HepG2 (cell line): ENCODE measurements around the gene MYLK. TPM values are rescaled to one million over a fixed set of nuclear protein-coding genes. Genes with fewer than 3 reads are reported as not detected.

Source experiments
- ATAC-seq: fragments of 200-7000 bp; cut with Tn5 transposase; 3 replicates; pipeline ENCODE4 v1.9.1; 2020; ENCODE audit warnings: mild to moderate bottlenecking, moderate library complexity
- BruUV-seq: library from RNA; stranded (reverse); fragments of 400-500 nt; replicated peaks from 2 replicates; lab custom pipeline; 2021; lab: Mats Ljungman, UMichigan
- CTCF ChIA-PET: fragments of 300-600 bp; formaldehyde crosslinking; extraction: SDS; loops from one replicate; lab custom pipeline; 2021; ENCODE audit warnings: low total read pairs, inconsistent platforms, low intra/inter-chr PET ratio; lab: Yijun Ruan, JAX
- POLR2A ChIA-PET: fragments of 350-600 bp; sonication (Branson Sonifier 250); formaldehyde crosslinking; loops from one replicate; lab custom pipeline; 2020; ENCODE audit warnings: antibody characterized with exemption, inconsistent platforms; lab: Yijun Ruan, JAX
- DNase-seq: peaks from one replicate; pipeline ENCODE4 v3.0.0-alpha.2; 2015; ENCODE audit warnings: low spot score
- FAIRE-seq: peaks from 3 replicates; lab custom pipeline; 2011; peaks lifted over from hg19 to GRCh38; lab: Jason Lieb, UNC
- H2AFZ ChIP-seq: one replicate; pipeline ENCODE4 v1.6.1; 2011; ENCODE audit warnings: low read length, inconsistent platforms
- H3K27ac ChIP-seq: fragments of 300-600 bp; 3 replicates; pipeline ENCODE4 v1.8.0; 2011; ENCODE audit warnings: mixed run types, mild to moderate bottlenecking, mixed read lengths, low read length, inconsistent platforms; ENCODE audit not compliant: insufficient read depth; ENCODE audit errors: extremely low read length
- H3K27me3 ChIP-seq, 2 experiments: fragments of 200-600 bp in 1 of 2; 2 replicates in 1 of 2; 3 replicates in 1 of 2; pipeline versions ENCODE4 v1.6.0 to v1.8.0; 2011; ENCODE audit warnings: low read length in 2 of 2, mild to moderate bottlenecking in 2 of 2, moderate library complexity in 2 of 2, inconsistent platforms in 1 of 2; ENCODE audit not compliant: insufficient read depth in 2 of 2, control insufficient read depth in 1 of 2
- H3K36me3 ChIP-seq, 2 experiments: fragments of 200-600 bp in 1 of 2; replicated peaks in 1 of 2; 2 replicates in 1 of 2; 3 replicates in 1 of 2; pipeline versions ENCODE4 v1.5.1 to v1.8.0; 2011; ENCODE audit warnings: low read length in 2 of 2, inconsistent platforms in 1 of 2; ENCODE audit not compliant: insufficient read depth in 2 of 2, control insufficient read depth in 1 of 2
- H3K4me1 ChIP-seq: 2 replicates; pipeline ENCODE4 v1.5.1; 2012; ENCODE audit warnings: low read length, inconsistent platforms; ENCODE audit not compliant: insufficient read depth
- H3K4me2 ChIP-seq: 2 replicates; pipeline ENCODE4 v1.6.0; 2011; ENCODE audit warnings: low read depth, low read length, inconsistent platforms
- H3K4me3 ChIP-seq, 3 experiments: fragments of 200-600 bp in 1 of 3; sonication (generic), shearing (Covaris generic) in 1 of 3; replicated peaks in 1 of 3; 2 replicates each; pipeline ENCODE4 v1.5.1; 2011 to 2016; ENCODE audit warnings: low read length in 3 of 3, inconsistent platforms in 2 of 3, low read depth in 2 of 3, mild to moderate bottlenecking in 2 of 3, control low read depth in 1 of 3, mixed read lengths in 1 of 3; ENCODE audit not compliant: insufficient read depth in 1 of 3
- H3K79me2 ChIP-seq: one replicate; pipeline ENCODE4 v1.6.1; 2011; ENCODE audit warnings: low read length, inconsistent platforms; ENCODE audit not compliant: insufficient read depth
- H3K9ac ChIP-seq: 2 replicates; pipeline ENCODE4 v1.6.0; 2011; ENCODE audit warnings: mild to moderate bottlenecking, low read depth, low read length, inconsistent platforms; ENCODE audit not compliant: insufficient read depth
- H3K9me3 ChIP-seq: 2 replicates; pipeline ENCODE4 v1.5.1; 2012; ENCODE audit warnings: mild to moderate bottlenecking, low read length
- H4K20me1 ChIP-seq: 2 replicates; pipeline ENCODE4 v1.6.0; 2011; ENCODE audit warnings: inconsistent platforms, mild to moderate bottlenecking, low read length, moderate library complexity; ENCODE audit not compliant: insufficient read depth
- AGO2 ChIP-seq: fragments of 200-400 bp; formaldehyde crosslinking; optimal IDR thresholded peaks from 2 replicates; pipeline ENCODE3; 2017; ENCODE audit warnings: mild to moderate bottlenecking, low read depth, low read length, moderate library complexity
- E2F2 ChIP-seq: sonication (generic); formaldehyde crosslinking; IDR thresholded peaks from 2 replicates; pipeline ENCODE4 v1.4.0; 2020; ENCODE audit warnings: missing genetic modification reagents, borderline replicate concordance
- GFI1 ChIP-seq: sonication (generic); formaldehyde crosslinking; IDR thresholded peaks from 2 replicates; pipeline ENCODE4 v1.5.0; 2020; ENCODE audit warnings: missing genetic modification reagents, mild to moderate bottlenecking, borderline replicate concordance
- HNRNPH1 ChIP-seq: fragments of 200-400 bp; formaldehyde crosslinking; optimal IDR thresholded peaks from 2 replicates; pipeline ENCODE3; 2017; ENCODE audit warnings: mild to moderate bottlenecking, low read depth, low read length
- NFE2L1 ChIP-seq: sonication (generic); formaldehyde crosslinking; IDR thresholded peaks from 2 replicates; pipeline ENCODE4 v1.4.0; 2020; ENCODE audit warnings: missing genetic modification reagents, mild to moderate bottlenecking, borderline replicate concordance
- PHB2 ChIP-seq: fragments of 450-650 bp; IDR thresholded peaks from 2 replicates; pipeline ENCODE4 v1.6.1; 2018; ENCODE audit not compliant: partially characterized antibody
- PPARG ChIP-seq: conservative IDR thresholded peaks from 2 replicates; pipeline ENCODE4 v1.6.1; 2016; ENCODE audit warnings: missing biosample characterization, missing genetic modification reagents
- SP4 ChIP-seq: sonication (generic); formaldehyde crosslinking; IDR thresholded peaks from 2 replicates; pipeline ENCODE4 v1.8.1; 2023; ENCODE audit warnings: mild to moderate bottlenecking, missing genetic modification reagents
- TARDBP ChIP-seq: sonication (generic); formaldehyde crosslinking; IDR thresholded peaks from 2 replicates; pipeline ENCODE4 v1.8.0; 2022; ENCODE audit warnings: mild to moderate bottlenecking, missing genetic modification reagents
- THAP9 ChIP-seq: sonication (generic); formaldehyde crosslinking; IDR thresholded peaks from 2 replicates; pipeline ENCODE4; 2020; ENCODE audit warnings: missing genetic modification reagents, mild to moderate bottlenecking, borderline replicate concordance
- ZNF75D ChIP-seq: sonication (generic); formaldehyde crosslinking; IDR thresholded peaks from 2 replicates; pipeline ENCODE4 v1.8.1; 2023; ENCODE audit warnings: missing genetic modification reagents, mild to moderate bottlenecking, borderline replicate concordance
- ZNF761 ChIP-seq: sonication (generic); formaldehyde crosslinking; conservative IDR thresholded peaks from 2 replicates; pipeline ENCODE4 v1.4.0; 2020; ENCODE audit warnings: mild to moderate bottlenecking, missing genetic modification reagents
- WGBS: methylation state at CpG from one replicate; pipeline ENCODE4 v1.1.6; 2017; ENCODE audit warnings: low lambda C conversion rate; 5-methylcytosine and 5-hydroxymethylcytosine counted together
- in situ Hi-C: cut with HindIII; loops from 2 replicates; pipeline ENCODE4 v1.10.0; 2017; ENCODE audit warnings: low pct_unique_long_range_greater_than_20kb; ENCODE audit not compliant: extremely low pct_ligation_motif_present
- intact Hi-C: fragments of 100-400 bp; cut with micrococcal nuclease; formaldehyde crosslinking; loops from one replicate; pipeline ENCODE4 v1.10.0; 2022; ENCODE audit not compliant: unreplicated experiment
- polyA plus RNA-seq, 8 experiments: library from polyadenylated mRNA; depleted of rRNA in 3 of 8; stranded (reverse) in 7 of 8; unstranded in 1 of 8; fragments of >200 nt; fragmentation: Illumina TruSeq in 4 of 8; extraction: Trizol in 4 of 8; gene quantifications; 2 replicates each; pipeline versions ENCODE4 v1.2.1 to v1.2.3, GENCODE V29; 2011 to 2016; ENCODE audit warnings: low read depth in 4 of 8, missing spikeins in 1 of 8, mixed read lengths in 1 of 8; ENCODE audit not compliant: insufficient read depth in 1 of 8
- total RNA-seq, 5 experiments: library from RNA; depleted of rRNA; stranded (reverse); fragments of >200 nt; fragmentation: Illumina TruSeq; extraction: Trizol; gene quantifications; 2 replicates each; pipeline ENCODE4 v1.2.3, GENCODE V29; 2016; ENCODE audit warnings: low read depth in 1 of 5
- TF ChIP-seq, protein P1 (sequence below): sonication (generic); formaldehyde crosslinking; IDR thresholded peaks from 2 replicates; pipeline ENCODE4 v1.4.0; 2020; ENCODE audit warnings: missing genetic modification reagents

Gene MYLK
- total and polyA plus RNA-seq, 2 of the 13 experiments (the other 11 are each of a cell fraction or from before 2014, with no cell fraction given): 10.6 to 34.9 TPM

DNA sequence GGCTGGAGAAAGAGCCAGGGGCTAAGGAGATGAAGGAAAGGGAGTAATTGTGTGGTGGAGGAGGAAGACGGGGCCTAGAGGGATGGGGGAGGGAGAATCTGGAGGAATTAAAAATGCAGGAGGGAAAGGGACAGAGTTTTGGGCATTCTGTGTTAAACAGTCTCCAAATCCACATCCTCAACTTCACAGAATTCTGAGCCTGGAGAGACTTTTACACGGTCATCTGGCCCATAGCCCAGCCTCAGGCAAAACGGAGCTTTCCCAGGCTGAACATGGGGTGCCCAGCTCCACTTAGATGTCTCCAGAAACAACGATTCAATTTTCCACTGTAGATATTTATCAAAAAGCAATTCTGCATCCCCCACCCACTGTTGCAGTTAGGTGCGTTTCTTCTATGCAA is 161.7 kb downstream of the MYLK start:
- H3K36me3 ChIP-seq: peaks cover 5 to 23% of the 10 kb centered on the region in 2 experiments; a peak in 4 of 5 replicates
- ATAC-seq (no peak), FAIRE-seq (no peak), DNase-seq (no peak)
- no peak overlapping the region for H3K27ac ChIP-seq
- CTCF ChIA-PET: interaction anchor here (1.4 to 1.8 kb wide), 2 partner anchors 80 to 159 kb away, joined by 3 to 7 read pairs; no protein-coding TSS in a partner anchor
- H3K4me2 ChIP-seq: no peak overlapping the region
- no TSS peak for BruUV-seq
- WGBS: 71% methylated on average over 5 of the region's 5 CpGs
- no peak overlapping the region for H2AFZ ChIP-seq
- no peak overlapping the region for H3K4me3 ChIP-seq
- H3K27me3 ChIP-seq: no peaks in the 10 kb centered on the region
- POLR2A ChIA-PET: no interaction called here
- H4K20me1 ChIP-seq: no peaks in the 10 kb centered on the region
- in situ Hi-C loops (no loop called here), intact Hi-C loops (no loop called here)
- H3K4me1 ChIP-seq: no peaks in the 10 kb centered on the region
- no peaks in the 10 kb centered on the region for H3K9me3 ChIP-seq
- no peak overlapping the region for H3K9ac ChIP-seq
- no peaks in the 10 kb centered on the region for H3K79me2 ChIP-seq
- TF ChIP-seq GFI1 (CRISPR knock-in tag): no peak
- TF ChIP-seq, protein P1, sequence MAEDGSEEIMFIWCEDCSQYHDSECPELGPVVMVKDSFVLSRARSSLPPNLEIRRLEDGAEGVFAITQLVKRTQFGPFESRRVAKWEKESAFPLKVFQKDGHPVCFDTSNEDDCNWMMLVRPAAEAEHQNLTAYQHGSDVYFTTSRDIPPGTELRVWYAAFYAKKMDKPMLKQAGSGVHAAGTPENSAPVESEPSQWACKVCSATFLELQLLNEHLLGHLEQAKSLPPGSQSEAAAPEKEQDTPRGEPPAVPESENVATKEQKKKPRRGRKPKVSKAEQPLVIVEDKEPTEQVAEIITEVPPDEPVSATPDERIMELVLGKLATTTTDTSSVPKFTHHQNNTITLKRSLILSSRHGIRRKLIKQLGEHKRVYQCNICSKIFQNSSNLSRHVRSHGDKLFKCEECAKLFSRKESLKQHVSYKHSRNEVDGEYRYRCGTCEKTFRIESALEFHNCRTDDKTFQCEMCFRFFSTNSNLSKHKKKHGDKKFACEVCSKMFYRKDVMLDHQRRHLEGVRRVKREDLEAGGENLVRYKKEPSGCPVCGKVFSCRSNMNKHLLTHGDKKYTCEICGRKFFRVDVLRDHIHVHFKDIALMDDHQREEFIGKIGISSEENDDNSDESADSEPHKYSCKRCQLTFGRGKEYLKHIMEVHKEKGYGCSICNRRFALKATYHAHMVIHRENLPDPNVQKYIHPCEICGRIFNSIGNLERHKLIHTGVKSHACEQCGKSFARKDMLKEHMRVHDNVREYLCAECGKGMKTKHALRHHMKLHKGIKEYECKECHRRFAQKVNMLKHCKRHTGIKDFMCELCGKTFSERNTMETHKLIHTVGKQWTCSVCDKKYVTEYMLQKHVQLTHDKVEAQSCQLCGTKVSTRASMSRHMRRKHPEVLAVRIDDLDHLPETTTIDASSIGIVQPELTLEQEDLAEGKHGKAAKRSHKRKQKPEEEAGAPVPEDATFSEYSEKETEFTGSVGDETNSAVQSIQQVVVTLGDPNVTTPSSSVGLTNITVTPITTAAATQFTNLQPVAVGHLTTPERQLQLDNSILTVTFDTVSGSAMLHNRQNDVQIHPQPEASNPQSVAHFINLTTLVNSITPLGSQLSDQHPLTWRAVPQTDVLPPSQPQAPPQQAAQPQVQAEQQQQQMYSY (CRISPR knock-in tag): no peak
- no peak for TF ChIP-seq AGO2
- TF ChIP-seq NFE2L1 (CRISPR knock-in tag): no peak
- TF ChIP-seq ZNF75D (CRISPR knock-in tag): no peak
- no peak for TF ChIP-seq PHB2
- no peak for TF ChIP-seq PPARG (CRISPR knock-in tag)
- no peak for TF ChIP-seq SP4 (CRISPR knock-in tag)
- no peak for TF ChIP-seq TARDBP
- TF ChIP-seq THAP9: no peak
- TF ChIP-seq ZNF761 (CRISPR knock-in tag): no peak
- TF ChIP-seq E2F2: no peak
- no peak for TF ChIP-seq HNRNPH1
